H1 (cell line): ENCODE measurements around the gene TEN1.

ENCODE experiments used
- CBX5 ChIP-seq: fragments of 300-800, 300-1000 bp; sonication (generic); IDR thresholded peaks from 2 replicates; pipeline ENCODE4 v1.7.1; 2016; ENCODE audit warnings: antibody characterized with exemption, low read length, low read depth
- CTCF ChIP-seq, 3 experiments: IDR thresholded peaks; 1 replicate in 2 of 3; 2 replicates in 1 of 3; pipeline versions ENCODE4 v1.5.1 to v1.6.1; 2011; ENCODE audit warnings: low read length in 3 of 3, mild to moderate bottlenecking in 3 of 3, inconsistent platforms in 2 of 3, low read depth in 1 of 3, moderate library complexity in 1 of 3; ENCODE audit not compliant: insufficient read depth in 1 of 3; ENCODE audit errors: control extremely low read depth in 1 of 3
- EZH2 ChIP-seq: fragments of 200-600 bp; sonication (generic); IDR thresholded peaks from 2 replicates; pipeline ENCODE4 v1.7.1; 2012; ENCODE audit warnings: low read depth, mild to moderate bottlenecking, moderate library complexity, low read length, inconsistent platforms; ENCODE audit not compliant: severe bottlenecking
- MAFK ChIP-seq: IDR thresholded peaks from 2 replicates; pipeline ENCODE4 v1.6.1; 2012; ENCODE audit warnings: low read depth, mild to moderate bottlenecking, improper control_type of control experiment, low read length
- MAX ChIP-seq: IDR thresholded peaks from 2 replicates; pipeline ENCODE4 v1.6.1; 2012; ENCODE audit warnings: inconsistent platforms
- POLR2A ChIP-seq, 2 experiments: IDR thresholded peaks; 1 replicate in 1 of 2; 2 replicates in 1 of 2; pipeline ENCODE4 v1.6.1; 2011; ENCODE audit warnings: low read depth in 2 of 2, low read length in 2 of 2, mild to moderate bottlenecking in 2 of 2; ENCODE audit errors: control extremely low read depth in 1 of 2
- RAD21 ChIP-seq, 2 experiments: IDR thresholded peaks in 1 of 2; conservative IDR thresholded peaks in 1 of 2; 2 replicates each; pipeline ENCODE4 v1.6.1; 2011; ENCODE audit warnings: low read depth in 2 of 2, low read length in 2 of 2, improper control_type of control experiment in 1 of 2, inconsistent platforms in 1 of 2, mild to moderate bottlenecking in 1 of 2, moderate library complexity in 1 of 2
- RNF2 ChIP-seq: fragments of 200-900, 300-1000 bp; sonication (generic); IDR thresholded peaks from 2 replicates; pipeline ENCODE4 v1.7.1; 2016; ENCODE audit warnings: borderline replicate concordance, low read depth, mild to moderate bottlenecking, antibody characterized with exemption, low read length; ENCODE audit not compliant: poor library complexity, severe bottlenecking; ENCODE audit errors: missing control alignments
- SUZ12 ChIP-seq: fragments of 200-600 bp; sonication (generic); IDR thresholded peaks from 2 replicates; pipeline ENCODE4 v1.6.1; 2012; ENCODE audit warnings: mild to moderate bottlenecking, inconsistent platforms, low read length, moderate library complexity, mixed read lengths
- YY1 ChIP-seq: IDR thresholded peaks from 2 replicates; pipeline ENCODE4 v1.6.1; 2011; ENCODE audit warnings: low read depth, mild to moderate bottlenecking, low read length
- ZNF274 ChIP-seq: IDR thresholded peaks from 2 replicates; pipeline ENCODE4 v1.7.0; 2012; ENCODE audit warnings: low read length, borderline replicate concordance; ENCODE audit errors: extremely low read depth

GRCh38 chr17:76022973-76023899, 44.2 kb downstream of the TEN1 start:
- TF ChIP-seq YY1 (no peak), ZNF274 (no peak), CTCF (IDR thresholded peaks at IDR 0.05; ENCODE audit: control extremely low read depth in 1 of 3, insufficient read depth in 1 of 3, low read depth in 1 of 3, low read length in 3 of 3) (no peak), POLR2A (IDR thresholded peaks at IDR 0.05; ENCODE audit: control extremely low read depth in 1 of 2, low read depth in 2 of 2, low read length in 2 of 2) (no peak), CBX5 (no peak), EZH2 (no peak), SUZ12 (no peak), RAD21 (IDR thresholded peaks at IDR 0.05 in 1 of 2, conservative IDR thresholded peaks at IDR 0.05 in 1 of 2; ENCODE audit: low read depth in 2 of 2, low read length in 2 of 2) (no peak), RNF2 (no peak), MAX (no peak), MAFK (no peak)
